CD14-positive monocyte (primary cell): Measurements from ENCODE around the gene FTSJ3. TPM values are rescaled to one million over a fixed set of nuclear protein-coding genes. Genes with fewer than 3 reads are reported as not detected.
A peak's percentile ranks its signal among the peaks of the same experiment; 100 is the strongest.

Experiments used
- DNase-seq, 3 donors: peaks; one replicate each; pipeline ENCODE4 v3.0.0-alpha.2; 2011 to 2022
- H2AFZ ChIP-seq: 2 replicates; pipeline ENCODE4 v1.6.0; 2012; ENCODE audit warnings: mild to moderate bottlenecking, low read depth, low read length, inconsistent platforms; ENCODE audit not compliant: insufficient read depth, poor library complexity, severe bottlenecking
- H3K27ac ChIP-seq, 2 donors: 1 replicate in 1 of 2; 2 replicates in 1 of 2; pipeline ENCODE4 v1.5.1; 2012 to 2013; ENCODE audit warnings: low read length in 2 of 2, control low read depth in 1 of 2, inconsistent platforms in 1 of 2, low read depth in 1 of 2, mild to moderate bottlenecking in 1 of 2
- H3K27me3 ChIP-seq, 2 donors: one replicate each; pipeline versions ENCODE4 v1.6.0 to v1.6.1; 2011 to 2013; ENCODE audit warnings: low read length in 2 of 2; ENCODE audit not compliant: control insufficient read depth in 2 of 2, insufficient read depth in 2 of 2
- H3K36me3 ChIP-seq, 2 donors: replicated peaks in 1 of 2; 1 replicate in 1 of 2; 2 replicates in 1 of 2; pipeline versions ENCODE4 v1.5.1 to v1.6.1; 2012 to 2013; ENCODE audit warnings: low read length in 2 of 2, control low read depth in 1 of 2, inconsistent platforms in 1 of 2, mild to moderate bottlenecking in 1 of 2; ENCODE audit not compliant: insufficient read depth in 2 of 2, control insufficient read depth in 1 of 2
- H3K4me1 ChIP-seq, 2 donors: 1 replicate in 1 of 2; 2 replicates in 1 of 2; pipeline versions ENCODE4 v1.5.1 to v1.6.1; 2012 to 2013; ENCODE audit warnings: low read length in 2 of 2, control low read depth in 1 of 2, inconsistent platforms in 1 of 2, mild to moderate bottlenecking in 1 of 2, moderate library complexity in 1 of 2; ENCODE audit not compliant: insufficient read depth in 2 of 2, control insufficient read depth in 1 of 2
- H3K4me2 ChIP-seq: replicated peaks from 2 replicates; pipeline ENCODE3; 2012; ENCODE audit warnings: low read length, moderate library complexity, mild to moderate bottlenecking; ENCODE audit not compliant: poor library complexity, severe bottlenecking; ENCODE audit errors: extremely low read depth
- H3K4me3 ChIP-seq, 3 experiments: fragments of 200-600 bp in 1 of 3; sonication (generic) in 1 of 3; replicated peaks in 1 of 3; 1 replicate in 2 of 3; 2 replicates in 1 of 3; pipeline ENCODE4 v1.5.1; 2011 to 2013; ENCODE audit warnings: low read length in 3 of 3, mild to moderate bottlenecking in 3 of 3, control low read depth in 2 of 3, low read depth in 2 of 3, inconsistent platforms in 1 of 3, moderate library complexity in 1 of 3
- H3K79me2 ChIP-seq: 2 replicates; pipeline ENCODE4 v1.6.0; 2012; ENCODE audit warnings: mild to moderate bottlenecking, control low read depth, inconsistent platforms, low read length, moderate library complexity; ENCODE audit not compliant: insufficient read depth
- H3K9ac ChIP-seq: 2 replicates; pipeline ENCODE4 v1.6.0; 2017; ENCODE audit warnings: low read length, mild to moderate bottlenecking; ENCODE audit not compliant: insufficient read depth, poor library complexity, severe bottlenecking
- H3K9me3 ChIP-seq, 2 donors: replicated peaks in 1 of 2; 1 replicate in 1 of 2; 2 replicates in 1 of 2; pipeline versions ENCODE4 v1.5.1 to v1.6.1; 2012 to 2013; ENCODE audit warnings: low read length in 2 of 2, control low read depth in 1 of 2; ENCODE audit not compliant: control insufficient read depth in 1 of 2, insufficient read depth in 1 of 2
- H4K20me1 ChIP-seq: 2 replicates; pipeline ENCODE4 v1.6.0; 2012; ENCODE audit warnings: mild to moderate bottlenecking, low read length, control low read depth, moderate library complexity; ENCODE audit not compliant: insufficient read depth
- H3K27ac Mint-ChIP-seq, 7 donors: one replicate each; pipeline ENCODE4 v1.8.0; 2020; ENCODE audit warnings: mild to moderate bottlenecking in 7 of 7, mixed read lengths in 7 of 7, moderate library complexity in 6 of 7, inconsistent platforms in 2 of 7
- H3K27me3 Mint-ChIP-seq, 3 donors: one replicate each; pipeline ENCODE4 v1.8.0; 2021 to 2022; ENCODE audit warnings: low read depth in 3 of 3, mild to moderate bottlenecking in 3 of 3, mixed read lengths in 3 of 3, moderate library complexity in 3 of 3, inconsistent platforms in 1 of 3
- H3K36me3 Mint-ChIP-seq, 2 donors: one replicate each; pipeline ENCODE4 v1.8.0; 2020; ENCODE audit warnings: mixed read lengths in 2 of 2, inconsistent platforms in 1 of 2, mild to moderate bottlenecking in 1 of 2
- H3K4me1 Mint-ChIP-seq: one replicate; pipeline ENCODE4 v1.8.0; 2020; ENCODE audit warnings: mild to moderate bottlenecking, mixed read lengths
- H3K4me3 Mint-ChIP-seq, 2 donors: one replicate each; pipeline ENCODE4 v1.8.0; 2020; ENCODE audit warnings: mild to moderate bottlenecking in 2 of 2, mixed read lengths in 2 of 2, moderate library complexity in 1 of 2
- H3K9me3 Mint-ChIP-seq, 7 donors: one replicate each; pipeline ENCODE4 v1.8.0; 2020 to 2022; ENCODE audit warnings: mixed read lengths in 7 of 7, mild to moderate bottlenecking in 6 of 7, moderate library complexity in 6 of 7, inconsistent platforms in 2 of 7
- CTCF ChIP-seq: fragments of 200-600 bp; IDR thresholded peaks from one replicate; pipeline ENCODE4 v1.8.0; 2022; ENCODE audit warnings: antibody characterized with exemption, mild to moderate bottlenecking
- WGBS: methylation state at CpG from one replicate; pipeline ENCODE4 v1.1.5; 2013; ENCODE audit warnings: missing lambda C conversion rate; ENCODE audit not compliant: insufficient coverage; 5-methylcytosine and 5-hydroxymethylcytosine counted together
- intact Hi-C, 2 donors: fragments of 100-400 bp; cut with micrococcal nuclease; formaldehyde crosslinking; loops; one replicate each; pipeline versions ENCODE4 v1.15.0 to v1.15.1; 2023
- polyA plus RNA-seq, 3 donors: library from polyadenylated mRNA; depleted of rRNA in 1 of 3; unstranded in 2 of 3; stranded (reverse) in 1 of 3; fragments of 300-500 nt in 2 of 3; fragments of >200 nt in 1 of 3; fragmentation: Illumina TruSeq in 2 of 3; gene quantifications; 1 replicate in 2 of 3; 2 replicates in 1 of 3; pipeline ENCODE4 v1.2.3, GENCODE V29; 2012 to 2021

The FTSJ3 gene
- polyA plus RNA-seq, 3 donors = 9.2 to 23.7 (median 15.0) TPM

- Histone ChIP-seq H3K36me3 (peaks cover 74 to 84% of the 10 kb centered on the region in 2 donors), H3K4me1 (peaks cover 7 to 9% of the 10 kb centered on the region in 2 donors), H3K9me3 (no peaks in the 10 kb centered on the region), H3K27me3 (no peaks in the 10 kb centered on the region), H4K20me1 (peaks cover 49% of the 10 kb centered on the region), H3K27ac (peak overlapping the region in 1 of 2 donors; percentile 4), H3K4me3 (no peak overlapping the region), H2AFZ (no peak overlapping the region), H3K4me2 (no peak overlapping the region), H3K9ac (no peak overlapping the region), H3K79me2 (peaks cover 36% of the 10 kb centered on the region)
- Mint-ChIP-seq H3K9me3 (peaks cover 0 to 1% (median 0%) of the 10 kb centered on the region in 7 donors), H3K36me3 (peaks cover 81% of the 10 kb centered on the region in 2 donors), H3K27ac (no peak overlapping the region), H3K4me3 (no peak overlapping the region), H3K4me1 (peaks cover 19% of the 10 kb centered on the region), H3K27me3 (peaks cover 0 to 2% (median 0%) of the 10 kb centered on the region in 3 donors)
- DNase-seq = no peak
- intact Hi-C loops = loop anchor here in 1 of 2 donors (5.0 kb wide), 1 partner anchor 45 kb away; no protein-coding TSS in a partner anchor
- no peak for TF ChIP-seq CTCF
Observed at GRCh38 chr17:63822537-63822936, 4.9 kb downstream of the FTSJ3 start.

- peaks cover 57% of the 10 kb centered on the region for H4K20me1 ChIP-seq
- peaks cover 41% of the 10 kb centered on the region for H3K79me2 ChIP-seq
- 91% methylated on average over 5 of the region's 6 CpGs for WGBS
- H3K4me2 ChIP-seq = no peak overlapping the region
- Mint-ChIP-seq H3K27ac (peak overlapping the region in 2 of 7 donors; percentile 42 to 46), H3K27me3 (peaks cover 0 to 1% (median 0%) of the 10 kb centered on the region in 3 donors), H3K4me1 (peaks cover 19% of the 10 kb centered on the region), H3K9me3 (peaks cover 0 to 1% (median 0%) of the 10 kb centered on the region in 7 donors), H3K4me3 (no peak overlapping the region), H3K36me3 (peaks cover 87 to 88% of the 10 kb centered on the region in 2 donors)
- no peaks in the 10 kb centered on the region for H3K9me3 ChIP-seq
- intact Hi-C loops = loop anchor here in 1 of 2 donors (5.0 kb wide), 1 partner anchor 45 kb away; no protein-coding TSS in a partner anchor
- H3K36me3 ChIP-seq = peaks cover 81 to 91% of the 10 kb centered on the region in 2 donors
- no peak overlapping the region for H3K4me3 ChIP-seq
- H3K4me1 ChIP-seq = peaks cover 7 to 9% of the 10 kb centered on the region in 2 donors
- H2AFZ ChIP-seq = no peak overlapping the region
- no peak overlapping the region for H3K27ac ChIP-seq
- no peak for DNase-seq
- no peak for TF ChIP-seq CTCF
- no peaks in the 10 kb centered on the region for H3K27me3 ChIP-seq
- H3K9ac ChIP-seq = no peak overlapping the region
Observed at GRCh38 chr17:63821804-63822203, 5.7 kb downstream of the FTSJ3 start.
